Epithelial cell of proximal tubule (primary cell): ENCODE measurements around the gene SYNGR3. TPM values are rescaled to one million over a fixed set of nuclear protein-coding genes. Genes with fewer than 3 reads are reported as not detected.
"Not testable (repeated sequence)": the region's sequence is repeated elsewhere in the genome, so short reads cannot be mapped to it uniquely, and the experiment has no call there.

Experiments
- DNase-seq: peaks from one replicate; pipeline ENCODE4 v3.0.0-alpha.2; 2011; ENCODE audit warnings: low read depth
- H3K4me3 ChIP-seq: 2 replicates; pipeline ENCODE4 v1.5.1; 2011; ENCODE audit warnings: low read depth, mild to moderate bottlenecking, low read length
- total RNA-seq: library from RNA; depleted of rRNA; stranded (reverse); fragments of >200 nt; gene quantifications from 2 replicates; pipeline ENCODE4 v1.2.3, GENCODE V29; 2015
- TF ChIP-seq, protein P1 (sequence below): conservative IDR thresholded peaks from 2 replicates; pipeline ENCODE4 v1.5.1; 2012; ENCODE audit warnings: low read depth, mild to moderate bottlenecking, low read length

The SYNGR3 gene
- total RNA-seq, 1 donor from 2014 or later, result 22.0 TPM

DNA sequence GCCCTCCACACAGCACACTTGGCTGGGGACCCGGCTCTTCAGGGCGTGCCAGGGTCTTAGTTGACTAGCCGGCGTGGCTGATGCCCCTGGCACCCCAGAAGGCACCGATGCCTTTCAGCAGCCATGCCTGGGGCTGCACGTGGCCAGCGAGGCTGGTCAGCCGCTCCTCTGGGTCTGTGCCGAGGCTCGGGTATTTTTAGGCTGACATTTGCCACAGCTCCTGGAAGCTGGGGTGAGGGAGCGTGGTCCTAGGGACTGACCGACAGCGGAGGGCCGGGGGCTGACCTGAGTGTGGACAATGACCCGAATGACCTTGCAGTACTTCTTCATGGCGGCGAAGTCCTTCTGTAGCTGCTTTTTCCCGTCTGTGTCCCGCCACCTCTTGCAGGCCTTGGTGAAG lies 39.2 kb upstream of the SYNGR3 start:
- DNase-seq, result no peak
- H3K4me3 ChIP-seq, result no peak overlapping the region
- TF ChIP-seq, protein P1, sequence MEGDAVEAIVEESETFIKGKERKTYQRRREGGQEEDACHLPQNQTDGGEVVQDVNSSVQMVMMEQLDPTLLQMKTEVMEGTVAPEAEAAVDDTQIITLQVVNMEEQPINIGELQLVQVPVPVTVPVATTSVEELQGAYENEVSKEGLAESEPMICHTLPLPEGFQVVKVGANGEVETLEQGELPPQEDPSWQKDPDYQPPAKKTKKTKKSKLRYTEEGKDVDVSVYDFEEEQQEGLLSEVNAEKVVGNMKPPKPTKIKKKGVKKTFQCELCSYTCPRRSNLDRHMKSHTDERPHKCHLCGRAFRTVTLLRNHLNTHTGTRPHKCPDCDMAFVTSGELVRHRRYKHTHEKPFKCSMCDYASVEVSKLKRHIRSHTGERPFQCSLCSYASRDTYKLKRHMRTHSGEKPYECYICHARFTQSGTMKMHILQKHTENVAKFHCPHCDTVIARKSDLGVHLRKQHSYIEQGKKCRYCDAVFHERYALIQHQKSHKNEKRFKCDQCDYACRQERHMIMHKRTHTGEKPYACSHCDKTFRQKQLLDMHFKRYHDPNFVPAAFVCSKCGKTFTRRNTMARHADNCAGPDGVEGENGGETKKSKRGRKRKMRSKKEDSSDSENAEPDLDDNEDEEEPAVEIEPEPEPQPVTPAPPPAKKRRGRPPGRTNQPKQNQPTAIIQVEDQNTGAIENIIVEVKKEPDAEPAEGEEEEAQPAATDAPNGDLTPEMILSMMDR, result no peak

DNA sequence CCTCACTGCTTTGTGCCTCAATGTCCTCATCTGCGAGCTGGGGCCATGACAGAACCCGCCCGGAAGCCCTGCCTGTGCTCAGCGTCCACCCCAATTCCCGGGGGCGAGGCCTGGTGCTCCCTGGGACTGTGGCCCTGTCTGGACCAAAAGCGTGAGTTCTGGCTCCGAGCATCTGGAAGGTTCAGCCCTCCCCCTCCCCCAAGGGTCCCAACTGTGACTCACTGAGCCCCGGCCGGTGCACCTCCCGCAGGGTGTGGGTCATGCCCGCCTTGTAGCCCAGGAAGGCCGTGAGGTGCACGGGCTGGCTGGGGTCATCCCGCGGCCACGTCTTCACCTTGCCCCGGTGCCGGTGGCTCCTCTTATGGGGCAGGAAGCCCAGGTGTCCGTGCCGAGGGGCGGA lies 36.0 kb upstream of the SYNGR3 start:
- TF ChIP-seq, protein P1, result no peak
- DNase-seq, result no peak
- H3K4me3 ChIP-seq, result no peak overlapping the region

DNA sequence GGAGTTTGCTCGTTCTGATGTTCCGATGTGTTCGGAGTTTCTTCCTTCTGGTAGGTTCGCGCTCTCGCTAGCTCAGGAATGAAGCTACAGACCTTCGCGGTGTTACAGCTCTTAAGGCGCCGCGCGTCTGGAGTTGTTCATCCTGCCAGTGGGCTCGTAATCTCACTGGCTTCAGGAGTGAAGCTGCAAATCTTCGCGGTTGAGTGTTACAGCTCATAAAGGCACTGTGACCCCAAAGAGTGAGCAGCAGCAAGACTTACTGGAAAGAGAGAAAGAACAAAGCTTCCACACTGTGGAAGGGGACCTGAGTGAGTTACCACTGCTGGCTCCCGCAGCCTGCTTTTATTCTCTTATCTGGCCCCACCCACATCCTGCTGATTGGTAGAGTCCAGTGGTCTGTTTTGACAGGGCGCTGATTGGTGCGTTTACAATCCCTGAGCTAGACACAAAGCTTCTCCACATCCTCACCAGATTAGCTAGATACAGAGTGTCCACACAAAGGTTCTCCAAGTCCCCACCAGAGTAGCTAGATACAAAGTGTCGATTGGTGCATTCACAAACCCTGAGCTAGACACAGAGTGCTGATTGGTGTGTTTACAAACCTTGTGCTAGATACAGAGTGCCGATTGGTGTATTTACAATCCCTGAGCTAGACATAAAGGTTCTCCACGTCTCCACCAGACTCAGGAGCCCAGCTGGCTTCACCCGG lies 32.2 kb upstream of the SYNGR3 start:
- not testable (repeated sequence) for DNase-seq, H3K4me3 ChIP-seq

DNA sequence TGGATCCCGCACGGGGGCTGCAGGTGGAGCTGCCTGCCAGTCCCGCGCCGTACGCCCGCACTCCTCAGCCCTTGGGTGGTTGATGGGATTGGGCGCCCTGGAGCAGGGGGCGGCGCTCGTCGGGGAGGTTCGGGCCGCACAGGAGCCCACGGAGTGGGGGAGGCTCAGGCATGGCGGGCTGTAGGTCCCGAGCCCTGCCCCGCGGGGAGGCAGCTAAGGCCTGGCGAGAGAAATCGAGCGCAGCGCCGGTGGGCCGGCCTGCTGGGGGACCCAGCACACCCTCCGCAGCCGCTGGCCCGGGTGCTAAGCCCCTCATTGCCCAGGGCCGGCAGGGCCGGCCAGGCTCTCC lies 31.7 kb upstream of the SYNGR3 start:
- not testable (repeated sequence) for DNase-seq, H3K4me3 ChIP-seq

DNA sequence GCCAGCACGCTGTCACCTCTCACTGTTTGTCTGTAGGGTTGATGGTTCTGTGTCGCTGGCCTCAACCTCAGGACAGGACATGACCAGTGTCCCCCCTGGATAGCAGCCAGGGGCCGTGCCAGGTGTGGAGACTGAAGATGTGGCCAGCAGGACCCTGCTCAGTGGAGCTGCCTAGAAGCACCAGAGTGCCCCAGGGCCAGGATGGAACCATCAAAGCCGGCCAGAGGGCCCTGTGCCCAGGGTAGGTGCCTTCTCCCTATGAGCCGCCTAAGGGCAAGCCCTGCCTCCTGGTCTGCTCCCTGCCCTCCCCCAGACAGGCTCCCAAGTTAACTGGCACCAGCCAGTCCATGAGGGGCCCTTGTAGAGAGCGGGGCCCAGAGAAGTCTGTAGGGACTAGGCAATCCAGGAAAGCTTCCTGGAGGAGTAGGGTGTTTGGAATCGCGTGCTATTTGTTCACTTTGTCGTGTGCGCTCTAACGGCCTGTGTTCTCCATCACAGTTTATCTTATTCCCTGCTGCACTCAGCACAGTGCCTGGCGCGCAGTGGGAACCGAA lies 31.0 kb upstream of the SYNGR3 start:
- TF ChIP-seq, protein P1, result no peak
- peak overlapping the region; percentile 96 for H3K4me3 ChIP-seq
- no peak for DNase-seq

DNA sequence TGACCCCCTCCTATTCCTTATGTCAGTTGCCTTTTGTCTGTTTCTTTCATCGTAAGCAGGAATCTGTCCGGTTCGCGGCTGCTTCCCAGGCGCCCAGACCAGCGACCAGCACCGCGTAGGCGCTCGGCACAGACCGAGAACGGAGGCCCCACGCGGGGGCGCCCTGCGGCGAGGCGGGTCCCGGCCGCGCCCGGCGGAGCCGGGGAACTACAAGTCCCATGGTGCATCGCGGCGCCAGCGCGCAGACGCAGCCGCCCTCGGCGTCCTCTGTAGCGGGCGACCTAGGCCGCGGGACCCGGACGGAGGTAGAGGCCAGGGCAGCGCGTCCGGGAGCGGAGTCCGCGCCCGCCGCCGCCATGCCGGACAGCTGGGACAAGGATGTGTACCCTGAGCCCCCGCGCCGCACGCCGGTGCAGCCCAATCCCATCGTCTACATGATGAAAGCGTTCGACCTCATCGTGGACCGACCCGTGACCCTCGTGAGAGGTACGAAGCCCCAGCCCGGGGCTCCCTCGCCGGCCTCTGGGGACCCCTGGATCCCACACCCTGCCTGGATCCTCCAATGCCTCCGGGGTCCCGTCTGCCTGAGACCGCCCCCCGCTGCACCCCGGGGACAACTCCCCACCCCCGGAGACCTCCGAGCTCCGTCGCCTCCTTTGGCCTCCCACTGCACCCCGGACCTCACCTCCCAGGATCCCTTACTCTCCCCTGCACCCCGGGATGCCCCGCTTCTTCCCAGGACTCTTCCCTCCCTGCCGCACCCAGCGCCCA lies 30.3 kb upstream of the SYNGR3 start, which contains the start of gene NDUFB10:
NDUFB10 (plus strand) TSS at position 270 of the 771 bp plus-strand sequence; CDS start at position 357, 87 bp downstream.
- no peak for DNase-seq
- TF ChIP-seq, protein P1, result peak; percentile 67
- H3K4me3 ChIP-seq, result peak within 1 kb of the TSS; percentile 96

DNA sequence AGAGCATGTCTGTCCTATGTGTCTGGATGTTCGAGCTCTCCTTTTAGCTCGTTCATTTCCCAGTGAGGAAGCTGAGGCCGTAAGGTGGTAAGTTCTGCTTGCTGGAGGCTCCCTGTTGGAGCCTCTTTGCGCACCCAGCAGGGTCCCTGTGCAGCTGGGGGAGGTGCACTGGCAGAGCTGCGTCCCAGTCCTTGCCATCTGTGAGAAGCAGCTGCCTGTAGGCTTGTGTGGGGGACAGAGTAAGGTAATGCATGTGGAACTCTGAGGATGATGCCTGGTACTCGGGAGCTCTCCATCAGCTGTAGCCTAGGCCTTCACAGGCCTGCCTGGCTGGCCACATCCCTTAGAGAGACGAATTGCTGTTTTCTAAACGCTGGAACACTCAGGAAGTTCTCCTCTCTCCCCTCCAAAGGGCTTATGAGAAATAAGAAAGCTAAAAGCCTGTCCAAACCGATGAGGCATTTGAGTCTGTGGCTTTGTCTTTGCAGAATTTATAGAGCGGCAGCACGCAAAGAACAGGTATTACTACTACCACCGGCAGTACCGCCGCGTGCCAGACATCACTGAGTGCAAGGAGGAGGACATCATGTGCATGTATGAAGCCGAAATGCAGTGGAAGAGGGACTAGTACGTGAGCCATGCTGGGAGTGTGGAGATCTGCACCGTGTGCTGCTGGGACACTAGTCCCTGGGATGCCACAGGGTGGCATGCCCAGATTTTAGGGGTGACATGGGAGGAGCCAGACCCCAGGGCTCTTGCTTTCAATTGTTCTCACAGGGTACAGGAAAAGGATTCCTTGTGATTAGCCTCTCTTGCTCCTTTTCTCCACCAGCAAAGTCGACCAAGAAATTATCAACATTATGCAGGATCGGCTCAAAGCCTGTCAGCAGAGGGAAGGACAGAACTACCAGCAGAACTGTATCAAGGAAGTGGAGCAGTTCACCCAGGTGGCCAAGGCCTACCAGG lies 28.8 kb upstream of the SYNGR3 start:
- no peak for DNase-seq
- TF ChIP-seq, protein P1, result no peak
- H3K4me3 ChIP-seq, result peak overlapping the region; percentile 96
